ENCODE results near the gene HIP1R.

HIP1R gene

DNA sequence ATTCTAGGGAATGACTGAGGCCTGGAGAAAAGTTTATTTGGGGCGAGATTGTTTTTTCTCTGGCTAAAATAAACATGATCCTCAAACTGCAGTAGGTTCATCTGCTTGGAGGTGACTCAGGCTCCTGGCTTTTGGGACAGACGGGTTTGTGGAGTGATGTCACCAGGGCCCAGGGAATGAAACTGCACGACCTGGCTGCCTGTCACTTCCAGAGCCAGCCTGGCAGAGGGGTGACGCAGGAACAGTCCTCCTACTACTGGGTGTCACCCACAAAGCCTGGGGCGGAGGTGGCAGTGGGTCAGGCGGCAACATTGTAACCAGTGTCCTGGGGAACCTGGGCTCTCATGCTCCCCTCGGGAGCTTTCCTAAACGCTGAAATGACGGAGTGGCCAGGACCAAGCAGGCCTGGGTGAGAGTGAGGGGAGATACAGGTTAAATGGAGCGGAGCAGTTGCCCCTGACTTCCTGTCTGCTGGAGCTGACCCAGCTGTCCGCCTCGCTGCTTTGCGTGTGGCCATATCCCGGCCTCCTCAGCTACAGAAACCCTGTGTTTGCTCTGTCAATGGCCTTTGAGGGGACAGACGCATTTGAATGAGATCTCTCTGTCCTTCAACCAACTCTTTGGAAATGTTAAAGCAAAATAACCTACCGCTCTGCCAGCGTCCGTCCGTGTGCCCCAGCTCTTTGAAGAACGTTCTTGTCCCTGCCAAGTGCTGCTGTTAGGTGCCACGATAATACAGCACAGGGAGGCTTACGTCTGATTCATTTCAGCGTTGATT is 6.5 kb downstream of the HIP1R start:
- H3K27me3 ChIP-seq (ENCODE audit: control insufficient read depth, insufficient read depth, low read length), result peaks cover under 1% of the 10 kb centered on the region; the same call in 1 of the 2 replicates
- peaks cover 10% of the 10 kb centered on the region; the same call in 1 of the 2 replicates for H3K4me1 ChIP-seq (ENCODE audit: control insufficient read depth, insufficient read depth, low read length)
- H3K27ac ChIP-seq (ENCODE audit: low read length), result no peak overlapping the region
- no peaks in the 10 kb centered on the region for H3K9me3 ChIP-seq (ENCODE audit: control insufficient read depth, insufficient read depth, low read length)
- DNase-seq (ENCODE audit: low read depth, low spot score), result no peak
- WGBS (ENCODE audit: insufficient coverage, insufficient read length), result no CpG with 5 or more reads among the region's 23 CpGs
- H3K4me3 ChIP-seq (ENCODE audit: low read length), result no peak overlapping the region
- no peaks in the 10 kb centered on the region for H3K36me3 ChIP-seq (ENCODE audit: control insufficient read depth, insufficient read depth, low read length)

- Histone ChIP-seq H3K9me3 (ENCODE audit: control insufficient read depth, insufficient read depth, low read length) (no peaks in the 10 kb centered on the region), H3K36me3 (ENCODE audit: control insufficient read depth, insufficient read depth, low read length) (no peaks in the 10 kb centered on the region), H3K27ac (ENCODE audit: low read length) (no peak overlapping the region), H3K4me1 (ENCODE audit: control insufficient read depth, insufficient read depth, low read length) (peaks cover 10% of the 10 kb centered on the region; the same call in 1 of the 2 replicates), H3K4me3 (ENCODE audit: low read length) (no peak overlapping the region), H3K27me3 (ENCODE audit: control insufficient read depth, insufficient read depth, low read length) (no peaks in the 10 kb centered on the region)
- DNase-seq (ENCODE audit: low read depth, low spot score), result no peak
- WGBS (ENCODE audit: insufficient coverage, insufficient read length), result no CpG with 5 or more reads among the region's 22 CpGs
Measured at GRCh38 chr12:122842505-122843405, 7.5 kb downstream of the HIP1R start.

DNA sequence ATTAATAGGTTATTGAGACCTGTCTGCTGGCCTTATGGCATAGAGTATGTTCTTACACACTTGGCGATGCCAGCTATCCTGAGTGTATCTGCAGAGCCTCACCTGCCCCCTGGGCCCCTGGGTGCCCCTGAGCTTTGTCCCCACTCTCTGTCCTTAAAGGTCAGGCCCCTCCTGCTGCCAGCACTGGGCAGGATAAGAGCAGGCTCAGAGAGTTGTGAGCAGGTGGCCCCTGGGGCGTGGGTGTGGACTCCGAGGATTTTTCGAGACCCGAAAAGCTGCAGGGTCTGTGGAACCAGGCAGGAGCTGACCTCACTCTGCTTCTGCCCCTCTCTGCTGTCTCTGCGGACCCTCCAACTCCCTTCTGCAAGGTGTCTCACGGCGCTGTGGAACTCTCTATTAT is 8.2 kb downstream of the HIP1R start:
- Histone ChIP-seq H3K27ac (ENCODE audit: low read length) (no peak overlapping the region), H3K36me3 (ENCODE audit: control insufficient read depth, insufficient read depth, low read length) (peaks cover 2% of the 10 kb centered on the region; the same call in 1 of the 2 replicates), H3K27me3 (ENCODE audit: control insufficient read depth, insufficient read depth, low read length) (no peaks in the 10 kb centered on the region), H3K4me3 (ENCODE audit: low read length) (no peak overlapping the region), H3K9me3 (ENCODE audit: control insufficient read depth, insufficient read depth, low read length) (no peaks in the 10 kb centered on the region), H3K4me1 (ENCODE audit: control insufficient read depth, insufficient read depth, low read length) (peaks cover 10% of the 10 kb centered on the region; the same call in 1 of the 2 replicates)
- no CpG with 5 or more reads among the region's 8 CpGs for WGBS (ENCODE audit: insufficient coverage, insufficient read length)
- no peak for DNase-seq (ENCODE audit: low read depth, low spot score)

GRCh38 chr12:122844366-122844971 is 9.2 kb downstream of the HIP1R start:
- peaks cover 10% of the 10 kb centered on the region; the same call in 1 of the 2 replicates for H3K4me1 ChIP-seq (ENCODE audit: control insufficient read depth, insufficient read depth, low read length)
- no peak for DNase-seq (ENCODE audit: low read depth, low spot score)
- no peak overlapping the region for H3K27ac ChIP-seq (ENCODE audit: low read length)
- H3K27me3 ChIP-seq (ENCODE audit: control insufficient read depth, insufficient read depth, low read length), result no peaks in the 10 kb centered on the region
- no peak overlapping the region for H3K4me3 ChIP-seq (ENCODE audit: low read length)
- no CpG with 5 or more reads among the region's 8 CpGs for WGBS (ENCODE audit: insufficient coverage, insufficient read length)
- no peaks in the 10 kb centered on the region for H3K9me3 ChIP-seq (ENCODE audit: control insufficient read depth, insufficient read depth, low read length)
- peaks cover 4% of the 10 kb centered on the region; the same call in 1 of the 2 replicates for H3K36me3 ChIP-seq (ENCODE audit: control insufficient read depth, insufficient read depth, low read length)

DNA sequence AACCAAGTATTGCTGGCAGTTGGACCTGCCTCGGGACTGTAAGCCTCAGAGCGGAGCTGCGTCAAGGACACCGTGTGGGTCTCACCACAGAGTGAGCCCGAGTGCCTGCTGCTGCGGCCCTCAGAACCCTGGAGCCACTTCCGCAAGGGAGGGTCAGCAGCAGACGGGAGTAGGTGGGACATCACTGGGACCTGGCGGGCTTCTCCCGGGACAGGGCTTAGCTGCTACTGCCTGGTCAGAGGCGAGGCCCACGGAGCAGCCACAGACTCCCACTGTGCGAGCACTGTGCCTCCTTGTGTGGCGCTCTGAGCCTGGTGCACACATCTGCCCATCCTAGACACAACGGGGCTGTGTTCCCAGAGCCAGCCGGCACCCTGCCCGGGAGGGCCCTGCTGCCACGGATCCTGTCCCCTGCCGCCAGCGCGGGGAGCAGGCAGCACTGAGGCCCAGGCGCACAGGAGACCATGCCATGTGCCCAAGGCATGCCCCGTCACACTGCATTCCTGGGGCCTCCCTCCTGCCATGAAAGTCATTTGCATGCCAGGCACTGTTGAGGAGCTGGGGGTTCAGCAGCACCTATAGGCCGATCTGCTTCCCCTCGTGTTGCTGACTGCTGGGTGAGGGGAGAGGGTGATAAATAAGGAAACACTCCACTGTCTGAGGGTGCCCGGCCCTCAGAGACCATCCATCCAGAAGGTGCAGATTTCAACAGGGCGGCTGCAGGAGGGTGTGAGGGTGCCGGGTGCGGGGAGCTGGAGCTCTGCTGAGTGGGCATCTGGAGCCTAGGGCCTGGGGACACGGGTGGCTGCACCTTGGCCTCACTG is 10.0 kb downstream of the HIP1R start:
- Histone ChIP-seq H3K27me3 (ENCODE audit: control insufficient read depth, insufficient read depth, low read length) (no peaks in the 10 kb centered on the region), H3K27ac (ENCODE audit: low read length) (no peak overlapping the region), H3K9me3 (ENCODE audit: control insufficient read depth, insufficient read depth, low read length) (no peaks in the 10 kb centered on the region), H3K4me3 (ENCODE audit: low read length) (no peak overlapping the region), H3K36me3 (ENCODE audit: control insufficient read depth, insufficient read depth, low read length) (peaks cover 4% of the 10 kb centered on the region; the same call in 1 of the 2 replicates), H3K4me1 (ENCODE audit: control insufficient read depth, insufficient read depth, low read length) (peaks cover 10% of the 10 kb centered on the region; the same call in 1 of the 2 replicates)
- DNase-seq (ENCODE audit: low read depth, low spot score), result no peak
- WGBS (ENCODE audit: insufficient coverage, insufficient read length), result no CpG with 5 or more reads among the region's 30 CpGs

DNA sequence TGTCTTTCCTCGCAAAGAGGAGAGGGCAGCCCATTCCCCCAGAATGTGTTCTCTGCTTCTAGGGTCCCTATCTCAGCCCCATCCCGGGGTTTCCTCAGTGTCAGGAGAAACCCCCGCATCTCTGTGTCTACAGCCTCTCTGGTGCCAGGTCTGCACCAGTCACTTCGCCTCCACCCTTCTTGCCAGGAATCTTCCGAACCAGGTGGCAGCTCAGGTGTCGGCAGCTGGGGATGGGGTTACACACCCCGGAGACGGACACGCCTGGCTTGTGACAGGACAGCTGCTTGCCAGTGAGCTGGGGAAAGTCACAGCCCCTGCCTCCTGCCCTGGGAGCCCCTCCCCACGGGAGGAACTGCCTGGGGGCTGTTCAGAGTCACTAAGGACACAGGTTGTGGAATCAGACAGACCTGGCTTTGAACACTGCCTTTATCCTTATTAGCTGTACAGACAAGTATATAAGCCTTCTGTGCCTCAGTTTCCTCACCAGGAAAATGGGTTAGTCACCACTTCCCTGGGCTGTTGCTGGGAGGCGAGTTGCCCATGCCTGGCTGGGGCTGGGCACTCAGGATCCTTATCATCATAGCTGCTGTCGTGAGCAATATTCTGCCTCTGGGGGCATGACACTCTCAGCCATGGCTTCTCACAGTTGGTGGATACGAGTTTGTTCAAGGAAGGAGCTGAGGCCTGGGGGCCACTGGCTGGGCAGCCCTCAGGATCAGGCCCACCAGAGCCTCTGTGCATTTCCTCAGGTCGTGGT is 10.8 kb downstream of the HIP1R start:
- Histone ChIP-seq H3K27me3 (ENCODE audit: control insufficient read depth, insufficient read depth, low read length) (no peaks in the 10 kb centered on the region), H3K9me3 (ENCODE audit: control insufficient read depth, insufficient read depth, low read length) (no peaks in the 10 kb centered on the region), H3K4me3 (ENCODE audit: low read length) (no peak overlapping the region), H3K4me1 (ENCODE audit: control insufficient read depth, insufficient read depth, low read length) (peaks cover 9% of the 10 kb centered on the region; the same call in 1 of the 2 replicates), H3K27ac (ENCODE audit: low read length) (no peak overlapping the region), H3K36me3 (ENCODE audit: control insufficient read depth, insufficient read depth, low read length) (peaks cover 4% of the 10 kb centered on the region; the same call in 1 of the 2 replicates)
- no peak for DNase-seq (ENCODE audit: low read depth, low spot score)
- WGBS (ENCODE audit: insufficient coverage, insufficient read length), result no CpG with 5 or more reads among the region's 14 CpGs

DNA sequence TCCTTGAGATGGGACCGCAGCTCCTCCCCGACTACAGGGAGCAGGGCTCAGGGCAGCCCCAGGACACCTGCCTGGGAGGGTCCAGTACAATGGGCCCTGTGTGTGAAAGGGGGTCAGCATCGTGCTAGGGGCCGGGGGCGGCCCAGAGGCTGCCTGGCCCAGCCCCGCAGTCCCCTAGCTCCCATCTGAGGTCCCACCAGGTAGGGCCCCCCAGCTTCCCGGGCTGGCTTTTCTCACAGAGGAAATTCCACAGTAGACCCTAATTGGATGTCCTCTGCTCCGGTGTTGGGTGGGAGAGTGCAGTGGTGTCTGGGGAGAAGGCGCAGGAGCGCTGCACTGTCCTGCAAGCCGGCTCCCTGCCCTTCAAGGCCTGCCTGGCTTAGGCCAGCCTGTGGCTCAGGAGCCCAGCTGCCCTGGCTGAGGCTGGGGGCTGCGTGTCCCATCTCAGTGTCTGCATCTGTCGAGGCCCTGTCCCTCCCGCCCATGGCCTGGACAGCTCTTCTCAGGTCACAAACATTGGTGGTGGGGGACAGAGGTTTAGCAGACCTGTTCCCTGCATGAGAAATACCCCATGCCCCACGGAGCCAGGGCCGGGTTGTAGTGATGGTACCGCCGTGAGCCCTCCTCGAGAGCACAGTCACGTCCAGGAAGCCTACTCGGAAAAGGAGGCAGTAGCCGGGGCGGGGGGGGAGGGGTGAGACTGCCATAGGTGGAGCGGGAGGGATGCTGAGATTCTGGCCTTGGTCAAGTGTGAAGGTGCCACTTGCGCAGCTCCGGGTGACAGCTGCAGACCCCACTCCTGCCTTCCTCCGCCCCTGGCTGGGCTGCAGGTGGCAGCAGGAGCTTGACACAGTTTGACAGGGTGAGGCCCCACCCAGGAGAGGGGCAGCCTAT is 11.6 kb downstream of the HIP1R start:
- H3K4me3 ChIP-seq (ENCODE audit: low read length), result no peak overlapping the region
- H3K4me1 ChIP-seq (ENCODE audit: control insufficient read depth, insufficient read depth, low read length), result 0 out of 2 replicates have a peak, but pooled peaks cover 5% of the 10 kb centered on the region
- H3K27me3 ChIP-seq (ENCODE audit: control insufficient read depth, insufficient read depth, low read length), result no peaks in the 10 kb centered on the region
- H3K27ac ChIP-seq (ENCODE audit: low read length), result no peak overlapping the region
- no peak for DNase-seq (ENCODE audit: low read depth, low spot score)
- peaks cover 4% of the 10 kb centered on the region; the same call in 1 of the 2 replicates for H3K36me3 ChIP-seq (ENCODE audit: control insufficient read depth, insufficient read depth, low read length)
- H3K9me3 ChIP-seq (ENCODE audit: control insufficient read depth, insufficient read depth, low read length), result no peaks in the 10 kb centered on the region
- no CpG with 5 or more reads among the region's 27 CpGs for WGBS (ENCODE audit: insufficient coverage, insufficient read length)

- no peak for DNase-seq (ENCODE audit: low read depth, low spot score)
- H3K27ac ChIP-seq (ENCODE audit: low read length), result no peak overlapping the region
- H3K4me3 ChIP-seq (ENCODE audit: low read length), result no peak overlapping the region
- H3K9me3 ChIP-seq (ENCODE audit: control insufficient read depth, insufficient read depth, low read length), result no peaks in the 10 kb centered on the region
- H3K27me3 ChIP-seq (ENCODE audit: control insufficient read depth, insufficient read depth, low read length), result no peaks in the 10 kb centered on the region
- 0 out of 2 replicates have a peak, but pooled peaks cover 5% of the 10 kb centered on the region for H3K4me1 ChIP-seq (ENCODE audit: control insufficient read depth, insufficient read depth, low read length)
- peaks cover 4% of the 10 kb centered on the region; the same call in 1 of the 2 replicates for H3K36me3 ChIP-seq (ENCODE audit: control insufficient read depth, insufficient read depth, low read length)
- no CpG with 5 or more reads among the region's 5 CpGs for WGBS (ENCODE audit: insufficient coverage, insufficient read length)
Measured at GRCh38 chr12:122847516-122847836, 12.2 kb downstream of the HIP1R start.

Data from iPS DF 6.9 (cell line).